ENCODE measurements around the gene IRGC.

- TF ChIP-seq CTCF (IDR thresholded peaks at IDR 0.05), result no peak
- TF ChIP-seq EP300 (IDR thresholded peaks at IDR 0.05), result no peak
- no peak for TF ChIP-seq SMC3 (IDR thresholded peaks at IDR 0.05)
- TF ChIP-seq EHMT2 (IDR thresholded peaks at IDR 0.05; ENCODE audit: low read depth), result no peak
- TF ChIP-seq JUNB (IDR thresholded peaks at IDR 0.05), result no peak
- no peak for TF ChIP-seq E2F6 (IDR thresholded peaks at IDR 0.05; ENCODE audit: borderline replicate concordance, low read depth)
- no peak for TF ChIP-seq RAD21 (conservative IDR thresholded peaks at IDR 0.05 in 1 of 2, IDR thresholded peaks at IDR 0.05 in 1 of 2)
- no peak for TF ChIP-seq RCOR1 (IDR thresholded peaks at IDR 0.05; ENCODE audit: low read depth, low read length)
- TF ChIP-seq REST (IDR thresholded peaks at IDR 0.05), result no peak
- TF ChIP-seq SREBF2 (IDR thresholded peaks at IDR 0.05), result no peak
- TF ChIP-seq POLR2A (IDR thresholded peaks at IDR 0.05; ENCODE audit: low read length), result no peak
- TF ChIP-seq MAFK (IDR thresholded peaks at IDR 0.05; ENCODE audit: partially characterized antibody), result no peak
These were observed 41.3 kb upstream of the IRGC start for GRCh38 chr19:43674596-43674995.
